Measurements from ENCODE around the gene NRXN3.
A peak's percentile ranks its signal among the peaks of the same experiment; 100 is the strongest.
"Not testable (repeated sequence)": the region's sequence is repeated elsewhere in the genome, so short reads cannot be mapped to it uniquely, and the experiment has no call there.

NRXN3 gene

DNA sequence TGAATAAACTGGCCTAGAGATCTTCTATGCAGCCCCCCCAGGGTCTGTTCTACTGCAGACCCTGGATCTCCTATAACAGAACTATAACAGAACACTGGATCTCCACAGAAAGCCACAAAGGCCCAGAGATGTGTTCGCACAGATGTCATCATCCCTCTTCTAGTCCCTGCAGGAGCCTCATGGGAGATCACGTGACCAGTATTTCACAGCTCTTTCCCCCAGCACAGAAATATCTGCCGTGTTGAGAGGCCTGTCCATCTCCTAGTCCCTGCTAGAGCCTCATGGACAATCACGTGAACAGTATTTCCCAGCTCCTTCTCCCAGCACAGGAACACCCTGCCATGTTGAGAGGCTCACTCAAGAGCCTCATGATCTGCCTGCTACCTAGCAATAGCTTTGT lies 331.7 kb downstream of the NRXN3 start:
- no peak for DNase-seq

GRCh38 chr14:78508023-78508422 lies 337.9 kb downstream of the NRXN3 start:
- DNase-seq, result no peak

DNA sequence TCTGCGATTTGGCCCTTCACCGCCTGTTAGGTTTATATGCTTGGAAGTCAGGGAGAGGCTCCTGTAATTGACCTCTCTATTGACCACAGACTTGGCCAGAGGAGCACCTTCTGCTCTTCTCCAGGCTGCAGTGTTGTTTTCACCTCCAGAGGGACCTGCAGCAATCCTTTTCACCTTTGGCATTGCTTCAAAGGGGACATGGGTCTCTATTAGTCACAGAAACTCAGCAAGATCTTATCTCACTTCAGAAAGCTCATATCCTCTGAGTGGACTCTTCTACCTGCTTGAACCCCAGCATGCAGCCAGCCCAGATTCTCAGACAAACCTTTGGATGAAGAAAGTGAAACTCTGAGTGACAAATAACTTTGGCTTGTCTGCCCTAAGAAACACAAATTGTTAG lies 339.3 kb downstream of the NRXN3 start:
- no peak for DNase-seq

DNA sequence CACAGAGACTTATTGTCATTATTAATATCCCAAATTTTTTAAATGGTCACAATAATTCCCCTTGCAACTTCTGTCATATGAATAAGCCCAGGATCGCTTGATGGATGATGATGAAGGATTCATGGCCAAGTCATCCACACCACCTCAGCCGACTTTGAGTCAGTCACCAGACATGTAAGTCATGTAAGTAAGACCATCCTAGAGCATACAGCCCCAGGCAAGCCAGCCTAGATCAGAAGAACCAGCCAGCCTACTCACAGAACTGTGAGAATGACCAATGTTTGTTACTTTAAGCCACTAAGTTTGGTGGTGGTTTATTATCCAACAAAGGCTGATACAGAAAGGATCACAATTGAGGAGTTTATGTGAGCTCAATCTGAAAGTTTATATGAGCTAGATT lies 341.8 kb downstream of the NRXN3 start:
- no peak for DNase-seq

DNA sequence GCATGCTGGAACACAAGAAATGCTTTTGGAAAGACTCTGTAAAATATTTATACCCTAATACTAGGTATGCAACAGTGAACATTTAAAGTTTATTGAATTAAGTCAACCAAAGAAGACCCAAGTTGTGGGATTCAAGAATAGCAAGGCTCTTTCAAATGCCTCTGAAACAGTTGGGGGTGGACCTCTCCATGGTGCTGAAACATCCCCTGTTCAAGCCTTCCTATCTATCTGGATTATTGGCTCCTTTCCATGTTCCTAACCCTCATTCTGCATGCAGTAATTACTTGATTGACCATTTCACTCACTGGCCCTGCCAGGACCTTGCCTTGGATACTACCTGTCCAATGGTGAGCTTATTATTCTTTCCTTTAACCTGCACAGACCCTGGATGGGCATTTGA lies 349.7 kb downstream of the NRXN3 start:
- no peak for DNase-seq

DNA sequence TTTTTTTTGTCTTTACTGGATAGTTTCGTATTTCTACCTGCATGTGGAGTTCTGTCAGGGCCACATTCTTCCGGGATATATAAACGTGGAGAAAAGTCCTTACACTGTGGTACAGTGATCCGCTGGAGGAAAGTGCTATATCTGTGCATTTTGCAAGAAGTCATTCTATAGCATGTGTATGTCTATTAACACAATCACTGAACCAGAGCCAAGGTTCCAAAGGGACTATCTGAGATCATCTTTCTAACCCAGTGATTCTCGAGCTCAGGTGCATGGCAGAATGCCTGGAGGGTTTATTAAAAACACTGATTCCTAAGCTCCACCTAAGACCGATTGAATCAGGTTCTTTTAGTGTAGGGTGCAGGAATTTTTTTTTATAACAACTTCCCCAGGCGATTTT lies 354.0 kb downstream of the NRXN3 start:
- no peak for DNase-seq

DNA sequence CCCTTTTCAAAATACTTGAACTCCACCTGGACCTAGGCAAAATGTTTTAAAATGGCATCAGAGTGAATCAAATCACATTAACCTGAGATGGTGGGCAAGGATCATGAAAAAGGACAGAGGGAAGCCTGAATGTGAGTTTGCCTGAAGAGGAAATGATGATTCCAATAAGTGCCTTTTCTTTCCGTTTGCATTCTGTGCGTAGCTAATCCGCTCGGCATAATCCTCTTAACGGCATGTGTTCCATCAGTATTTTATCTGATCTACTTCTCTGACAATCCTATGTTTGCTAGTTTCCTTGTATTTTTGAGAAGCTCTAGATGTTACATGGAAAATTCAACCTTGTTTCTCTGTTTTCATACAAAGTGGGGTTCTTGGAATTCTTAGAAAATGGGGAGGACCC lies 354.6 kb downstream of the NRXN3 start:
- DNase-seq, result no peak

DNA sequence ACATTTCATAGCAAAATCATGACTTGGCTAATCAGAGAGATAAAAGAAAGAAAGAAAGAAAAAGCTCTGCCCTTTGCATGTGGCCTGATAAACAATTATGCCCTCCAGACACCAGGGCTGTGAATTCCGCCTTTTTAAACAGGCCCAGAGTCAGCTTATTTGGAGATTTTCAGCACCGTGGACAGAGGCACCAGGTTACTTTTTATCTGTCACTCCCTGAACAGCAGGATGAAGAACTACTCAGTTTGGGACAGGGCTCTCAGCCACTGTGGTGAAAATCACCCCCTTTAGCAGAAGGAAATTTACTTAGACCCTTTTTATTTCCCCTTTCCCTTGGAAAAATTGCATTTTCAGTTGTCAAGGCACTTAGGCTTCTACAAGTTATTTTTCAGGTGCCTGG lies 359.9 kb downstream of the NRXN3 start:
- DNase-seq, result no peak

DNA sequence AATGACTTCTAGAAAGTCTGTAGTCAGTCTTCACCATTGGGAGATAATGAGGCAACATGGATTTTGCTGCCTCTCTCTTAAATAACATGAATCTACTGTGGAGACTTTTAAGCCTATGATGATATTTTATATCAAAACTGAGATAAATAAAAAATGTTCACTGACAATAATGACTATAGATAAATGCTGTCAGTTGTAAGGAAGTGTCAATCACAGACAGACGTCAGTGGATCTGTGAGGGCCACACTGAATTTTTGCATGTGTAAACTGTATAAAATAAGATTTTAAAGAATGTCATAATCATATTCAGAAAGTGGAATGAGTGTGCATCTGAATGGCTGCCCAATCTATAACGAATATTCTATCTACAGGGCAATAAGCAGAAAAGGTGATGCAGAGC lies 364.0 kb downstream of the NRXN3 start:
- no peak for DNase-seq

GRCh38 chr14:78535041-78535440 lies 364.9 kb downstream of the NRXN3 start:
- no peak for DNase-seq

DNA sequence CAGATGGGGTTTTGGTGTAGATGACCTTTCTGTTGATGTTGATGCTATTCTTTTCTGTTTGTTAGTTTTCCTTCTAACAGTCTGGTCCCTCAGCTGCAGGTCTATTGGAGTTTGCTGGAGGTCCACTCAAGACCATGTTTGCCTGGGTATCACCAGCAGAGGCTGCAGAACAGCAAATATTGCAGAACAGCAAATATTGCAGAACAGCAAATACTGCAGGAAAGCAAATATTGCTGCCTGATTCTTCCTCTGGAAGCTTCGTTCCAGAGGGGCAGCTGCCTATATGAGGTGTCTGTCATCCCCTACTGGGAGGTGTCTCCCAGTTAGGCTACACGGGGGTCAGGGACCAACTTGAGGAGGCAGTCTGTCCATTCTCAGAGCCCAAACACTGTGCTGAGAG lies 371.6 kb downstream of the NRXN3 start:
- not testable (repeated sequence) for DNase-seq

DNA sequence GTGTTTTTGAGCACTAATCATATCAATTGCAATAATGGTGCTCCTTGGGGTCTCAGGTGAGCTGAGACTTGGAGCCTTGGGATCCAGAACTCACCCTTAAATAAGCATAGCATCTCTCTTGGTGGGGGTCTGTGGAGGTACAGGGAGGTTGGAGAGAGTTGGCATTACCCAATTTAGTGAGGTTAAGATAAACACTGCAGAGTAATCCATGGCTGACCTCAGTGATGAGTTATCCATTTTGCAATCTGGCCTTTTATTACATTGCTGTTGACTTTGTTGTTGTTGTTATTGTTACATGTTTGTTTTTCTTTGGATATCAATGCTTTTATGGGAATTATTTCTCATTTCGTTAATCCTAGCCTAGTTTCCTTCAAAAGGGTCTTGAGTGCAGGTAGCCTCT lies 373.3 kb downstream of the NRXN3 start:
- DNase-seq, result no peak

DNA sequence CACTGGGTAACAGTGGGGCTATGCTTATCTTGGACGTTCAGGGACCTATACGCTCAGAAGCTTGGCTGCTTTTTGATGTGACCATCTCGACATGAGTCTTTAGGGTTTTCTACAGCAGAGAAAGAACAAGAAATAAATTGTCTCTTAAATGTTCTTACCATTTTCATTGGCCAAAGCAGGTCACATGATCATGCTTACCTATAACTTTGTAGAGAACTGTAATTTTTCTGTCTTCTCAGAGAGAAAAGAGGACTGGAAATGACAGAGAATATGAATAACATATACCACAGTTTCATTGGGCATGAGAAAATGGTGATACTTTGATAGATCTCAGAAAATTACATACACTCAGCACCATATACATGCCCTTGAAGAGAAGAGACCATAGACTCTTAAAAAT lies 390.9 kb downstream of the NRXN3 start:
- DNase-seq, result no peak

- peak; percentile 8 for DNase-seq
These were observed 396.1 kb downstream of the NRXN3 start for GRCh38 chr14:78566026-78566858.

- DNase-seq, result no peak
These were observed 396.6 kb downstream of the NRXN3 start for GRCh38 chr14:78566859-78567172.

DNA sequence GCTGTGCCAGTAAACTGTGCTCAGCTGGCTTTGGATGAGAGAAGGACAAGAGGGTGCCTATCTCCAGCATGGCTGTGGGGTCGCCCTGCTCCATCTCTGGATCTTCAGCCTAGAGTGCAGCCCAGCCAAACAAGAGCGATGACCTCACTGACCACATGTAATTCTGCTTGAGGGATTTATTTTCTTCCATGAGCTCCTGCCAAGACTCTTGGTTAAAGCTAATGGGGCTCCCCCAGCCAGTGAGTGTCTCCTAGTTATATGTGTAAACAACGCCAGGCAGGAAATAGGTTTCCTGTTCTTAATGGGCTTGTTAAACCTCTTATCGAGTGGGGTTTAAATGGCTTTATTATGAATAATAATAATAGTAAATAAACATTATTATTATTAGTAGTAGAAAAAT lies 397.2 kb downstream of the NRXN3 start:
- DNase-seq, result no peak

DNA sequence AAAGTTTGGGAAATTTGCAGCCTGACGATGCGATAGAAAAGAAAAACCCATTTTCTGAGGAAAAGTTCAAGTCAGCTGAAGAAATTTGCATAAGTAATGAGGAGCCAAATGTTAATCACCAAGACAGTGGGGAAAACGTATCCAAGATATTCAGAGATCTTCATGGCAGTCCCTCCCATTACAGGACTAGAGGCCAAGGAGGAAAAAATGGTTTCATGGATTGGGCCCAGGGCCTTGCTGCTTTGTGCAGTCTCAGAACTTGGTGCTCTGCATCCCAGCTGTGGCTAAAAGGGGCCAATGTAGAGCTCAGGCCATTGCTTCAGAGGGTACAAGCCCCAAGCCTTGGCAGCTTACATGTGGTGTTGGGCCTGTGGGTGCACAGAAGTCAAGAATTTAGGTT lies 403.6 kb downstream of the NRXN3 start:
- DNase-seq, result not testable (repeated sequence)

DNA sequence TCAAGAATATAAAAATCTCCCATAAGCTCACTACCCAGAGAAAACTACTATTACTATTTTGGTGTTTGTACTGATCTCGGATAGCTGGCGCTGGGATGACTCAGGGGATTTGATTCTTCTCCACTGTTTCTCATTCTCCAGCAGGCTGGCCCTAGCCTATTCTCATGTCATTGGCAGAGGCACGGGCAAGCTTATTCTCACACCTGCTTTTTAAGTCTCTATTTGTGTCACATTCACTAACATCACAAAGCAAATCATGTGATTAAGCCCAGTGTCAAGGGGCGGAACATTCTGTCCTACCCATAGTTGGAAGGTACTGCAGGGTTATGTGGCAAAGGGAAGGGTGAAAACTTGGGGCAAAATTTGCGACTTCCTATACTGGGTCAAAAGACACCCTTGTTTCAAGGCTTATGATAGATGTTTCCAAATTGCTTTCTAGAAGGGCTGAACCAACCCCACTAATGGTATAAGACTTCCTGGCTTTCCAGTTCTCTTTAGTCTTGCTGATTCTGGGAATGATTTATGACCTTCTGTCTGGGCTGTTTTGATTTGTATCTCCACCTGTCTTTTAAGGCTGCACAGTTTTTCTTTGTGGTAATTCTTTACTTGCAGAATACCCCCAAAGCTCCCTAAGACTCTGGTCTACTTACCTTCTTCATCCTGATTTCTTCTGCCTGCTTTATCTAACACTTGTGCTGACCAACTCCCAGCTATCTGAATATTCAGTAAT lies 406.4 kb downstream of the NRXN3 start:
- DNase-seq, result no peak

DNA sequence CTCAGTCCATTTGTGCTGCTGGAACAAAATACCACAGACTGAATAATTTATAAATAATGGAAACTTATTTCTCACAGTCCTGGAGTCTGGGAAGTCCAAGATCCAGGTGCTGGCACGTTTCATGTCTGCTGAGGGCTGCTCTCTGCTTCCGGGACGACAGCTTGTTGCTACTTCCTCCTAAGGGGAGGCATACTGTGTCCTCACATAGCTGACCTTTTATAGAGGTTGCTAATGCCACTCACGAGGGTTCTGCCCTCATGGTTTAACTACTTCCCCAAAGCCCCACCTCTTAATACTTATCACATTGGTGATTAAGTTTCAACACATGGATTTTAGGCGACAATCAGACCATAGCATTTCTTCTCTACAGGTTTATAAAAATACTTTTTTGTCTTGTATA lies 411.1 kb downstream of the NRXN3 start:
- DNase-seq, result no peak

DNA sequence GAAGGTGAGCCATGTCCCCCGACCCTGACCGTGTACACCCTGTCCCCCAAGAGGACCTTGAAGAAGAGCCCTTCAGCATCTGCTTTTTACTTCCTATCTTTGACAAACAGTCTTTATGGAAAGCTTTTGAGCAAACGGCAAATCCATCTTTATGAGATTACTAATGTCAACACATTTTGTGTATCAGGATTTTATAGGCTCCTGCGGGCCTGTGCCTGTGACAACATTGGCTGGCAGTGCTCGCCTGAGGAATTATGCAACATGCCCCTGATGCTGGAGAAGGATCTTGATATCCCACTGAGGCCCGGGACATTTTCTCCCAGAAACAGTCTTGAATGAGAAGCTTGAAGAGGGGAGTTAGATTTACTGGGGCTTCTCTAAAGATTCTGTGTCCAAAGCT lies 416.5 kb downstream of the NRXN3 start:
- DNase-seq, result no peak

- no peak for DNase-seq
These were observed 418.7 kb downstream of the NRXN3 start for GRCh38 chr14:78588906-78589305.

- no peak for DNase-seq
These were observed 422.5 kb downstream of the NRXN3 start for GRCh38 chr14:78592616-78593219.

DNA sequence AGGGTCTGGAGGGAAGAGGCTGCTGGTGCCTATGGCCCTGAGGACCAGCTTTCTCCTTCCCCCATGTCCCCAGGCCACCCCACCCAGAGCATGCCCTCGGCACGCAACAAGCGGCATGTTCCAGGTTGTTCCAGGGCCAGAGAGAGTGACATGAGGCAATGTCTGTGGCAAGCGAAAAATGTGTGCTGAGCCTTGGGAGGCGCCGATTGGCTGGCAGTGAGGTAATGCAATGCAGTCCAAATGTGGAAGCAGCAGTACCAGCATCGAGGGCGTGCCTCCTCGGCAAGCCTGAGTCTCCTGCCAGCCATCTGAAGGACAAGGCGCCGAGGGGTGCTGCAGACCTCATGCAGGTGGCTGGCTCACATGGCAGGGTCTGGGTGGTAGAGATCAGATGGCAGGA lies 423.8 kb downstream of the NRXN3 start:
- DNase-seq, result no peak

- DNase-seq, result no peak
These were observed 425.6 kb downstream of the NRXN3 start for GRCh38 chr14:78595797-78596196.

All from activated gamma-delta T cell treated with Interleukin-2 at 50 U/mL for 16 hours (primary cell).